KOPT-K1 (cell line): ENCODE results near the gene SHROOM1.
"Not testable (repeated sequence)": the region's sequence is repeated elsewhere in the genome, so short reads cannot be mapped to it uniquely, and the experiment has no call there.

Experiments used
- H3K27ac ChIP-seq: fragments of 200-600 bp; sonication (generic); 2 replicates; pipeline ENCODE4 v1.5.1; 2016; ENCODE audit warnings: antibody characterized with exemption, mild to moderate bottlenecking, low read depth, low read length; ENCODE audit not compliant: poor library complexity, severe bottlenecking
- H3K36me3 ChIP-seq: fragments of 200-600 bp; sonication (generic); 2 replicates; pipeline ENCODE4 v1.5.1; 2017; ENCODE audit warnings: antibody characterized with exemption, mild to moderate bottlenecking, low read length, moderate library complexity; ENCODE audit not compliant: insufficient read depth
- H3K9me3 ChIP-seq: fragments of 200-600 bp; sonication (generic); 2 replicates; pipeline ENCODE4 v1.5.1; 2017; ENCODE audit warnings: antibody characterized with exemption, low read length, mild to moderate bottlenecking; ENCODE audit not compliant: insufficient read depth, poor library complexity, severe bottlenecking

Gene SHROOM1

DNA sequence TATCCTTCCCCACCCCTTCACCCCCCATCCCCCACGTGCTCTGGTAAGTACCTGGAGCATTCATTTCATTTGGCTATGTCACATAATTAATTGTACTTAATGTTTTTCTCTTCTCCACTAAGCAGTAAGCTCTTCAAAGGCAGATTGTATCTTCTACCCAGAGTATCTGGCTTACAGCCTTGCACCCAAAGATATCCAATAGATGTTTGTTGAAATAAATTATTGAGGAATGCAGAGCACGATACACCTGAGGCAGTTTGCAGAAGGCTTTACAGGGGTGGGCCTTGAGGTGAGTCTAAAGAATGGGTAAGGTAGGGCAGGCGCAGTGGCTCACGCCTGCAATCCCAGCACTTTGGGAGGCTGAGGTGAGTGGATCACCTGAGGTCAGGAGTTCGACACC lies 19.8 kb downstream of the SHROOM1 start:
- no peaks in the 10 kb centered on the region for H3K36me3 ChIP-seq
- H3K9me3 ChIP-seq: no peaks in the 10 kb centered on the region
- H3K27ac ChIP-seq: no peak overlapping the region

DNA sequence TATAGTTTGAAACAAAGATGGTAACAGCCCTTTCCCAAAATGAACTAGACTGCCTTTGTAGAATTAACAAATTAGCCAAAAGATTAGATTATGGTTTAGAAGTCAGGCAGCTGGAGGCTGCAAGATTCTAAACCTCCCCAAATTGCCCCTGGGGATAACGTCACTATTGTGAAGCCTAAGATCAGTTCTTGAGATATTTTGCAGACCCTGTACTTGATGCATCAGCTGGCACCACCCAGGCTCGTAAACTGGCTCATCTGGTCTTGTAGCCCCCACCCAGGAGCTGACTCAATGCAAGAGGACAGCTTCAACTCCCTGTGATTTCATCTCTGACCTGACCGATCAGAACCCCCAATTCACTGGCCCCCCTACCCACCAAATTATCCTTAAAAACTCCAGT lies 21.6 kb downstream of the SHROOM1 start:
- no peaks in the 10 kb centered on the region for H3K36me3 ChIP-seq
- H3K9me3 ChIP-seq: no peaks in the 10 kb centered on the region
- no peak overlapping the region for H3K27ac ChIP-seq

DNA sequence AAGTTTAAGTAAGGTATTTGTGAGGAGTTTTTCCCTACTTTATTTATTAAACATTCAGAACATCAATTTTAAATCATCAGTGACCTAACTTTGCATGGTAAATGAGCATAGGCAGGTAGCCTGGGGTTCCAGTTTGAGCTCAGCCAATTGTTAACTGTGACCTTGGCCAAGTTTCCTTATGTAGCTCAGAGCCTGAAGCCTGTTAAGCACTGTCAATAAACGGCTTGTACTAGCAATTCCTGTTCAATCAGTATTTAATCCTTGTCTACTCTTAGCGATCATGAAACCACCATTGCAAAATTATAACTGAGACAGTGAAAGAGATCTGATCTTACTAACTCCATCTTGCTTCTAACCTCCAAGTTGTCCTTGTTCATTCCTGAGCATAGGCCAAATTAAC lies 22.0 kb downstream of the SHROOM1 start:
- no peaks in the 10 kb centered on the region for H3K36me3 ChIP-seq
- H3K9me3 ChIP-seq: no peaks in the 10 kb centered on the region
- no peak overlapping the region for H3K27ac ChIP-seq

DNA sequence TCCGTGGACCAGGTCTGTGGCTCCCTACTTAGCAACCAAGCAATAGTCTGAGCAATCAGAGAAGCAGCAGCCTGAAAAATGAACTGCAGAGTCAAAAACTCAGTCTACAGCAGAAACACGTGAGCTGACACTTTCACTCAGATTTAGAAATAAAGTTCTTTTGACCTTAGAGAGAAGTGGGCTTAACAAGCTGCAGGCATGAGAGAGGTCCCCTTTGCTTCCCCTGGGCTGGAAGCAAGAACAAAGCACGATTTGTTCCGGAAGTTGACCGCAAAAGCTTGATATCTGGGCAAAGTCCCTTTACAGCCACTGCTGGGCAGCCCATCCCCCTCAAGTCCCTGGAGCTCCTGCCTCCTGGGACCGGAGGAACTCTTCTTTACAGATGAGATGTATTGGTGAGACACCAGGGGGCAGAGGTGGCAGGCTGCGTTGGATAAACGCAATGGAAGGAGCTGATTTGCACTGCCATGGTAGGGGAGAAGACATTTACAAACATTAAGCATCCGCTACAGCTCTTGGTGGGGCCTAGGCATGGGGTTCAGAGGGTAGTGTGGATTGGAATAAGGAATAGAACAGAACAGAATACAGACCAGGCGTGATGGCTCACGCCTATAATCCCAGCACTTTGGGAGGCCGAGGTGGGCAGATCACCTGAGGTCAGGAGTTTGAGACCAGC lies 23.1 kb downstream of the SHROOM1 start:
- H3K9me3 ChIP-seq: no peaks in the 10 kb centered on the region
- H3K36me3 ChIP-seq: no peaks in the 10 kb centered on the region
- H3K27ac ChIP-seq: no peak overlapping the region

DNA sequence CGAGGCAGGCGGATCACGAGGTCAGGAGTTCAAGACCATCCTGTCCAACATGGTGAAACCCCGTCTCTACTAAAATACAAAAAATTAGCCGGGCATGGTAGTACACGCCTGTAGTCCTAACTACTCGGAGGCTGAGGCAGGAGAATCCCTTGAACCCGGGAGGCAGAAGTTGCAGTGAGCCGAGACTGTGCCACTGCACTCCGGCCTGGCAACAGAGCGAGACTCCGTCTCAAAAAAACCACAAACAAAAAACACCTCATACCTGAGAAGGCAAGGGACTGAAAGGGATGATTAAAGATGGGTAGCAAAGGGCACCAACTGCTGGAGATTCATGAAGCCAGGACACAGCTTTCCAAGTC lies 23.7 kb downstream of the SHROOM1 start:
- not testable (repeated sequence) for H3K9me3 ChIP-seq, H3K27ac ChIP-seq, H3K36me3 ChIP-seq

DNA sequence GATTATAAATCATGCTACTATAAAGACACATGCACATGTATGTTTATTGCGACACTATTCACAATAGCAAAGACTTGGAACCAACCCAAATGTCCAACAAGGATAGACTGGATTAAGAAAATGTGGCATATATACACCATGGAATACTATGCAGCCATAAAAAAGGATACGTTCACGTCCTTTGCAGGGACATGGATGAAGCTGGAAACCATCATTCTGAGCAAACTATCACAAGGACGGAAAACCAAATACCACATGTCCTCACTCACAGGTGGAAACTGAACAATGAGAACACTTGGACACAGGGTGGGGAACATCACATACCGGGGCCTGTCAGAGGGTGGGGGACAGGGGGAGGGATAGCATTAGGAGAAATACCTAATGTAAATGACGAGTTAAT lies 24.6 kb downstream of the SHROOM1 start:
- H3K36me3 ChIP-seq, H3K9me3 ChIP-seq, H3K27ac ChIP-seq: not testable (repeated sequence)

DNA sequence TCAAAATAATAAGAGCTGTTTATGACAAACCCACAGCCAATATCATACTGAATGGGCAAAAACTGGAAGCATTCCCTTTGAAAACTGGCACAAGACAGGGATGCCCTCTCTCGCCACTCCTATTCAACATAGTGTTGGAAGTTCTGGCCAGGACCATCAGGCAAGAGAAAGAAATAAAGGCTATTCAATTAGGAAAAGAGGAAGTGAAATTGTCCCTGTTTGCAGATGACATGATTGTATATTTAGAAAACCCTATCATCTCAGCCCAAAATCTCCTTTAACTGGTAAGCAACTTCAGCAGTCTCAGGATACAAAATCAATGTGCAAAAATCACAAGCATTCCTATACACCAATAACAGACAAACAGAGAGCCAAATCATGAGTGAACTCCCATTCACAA lies 26.2 kb downstream of the SHROOM1 start:
- H3K27ac ChIP-seq, H3K36me3 ChIP-seq, H3K9me3 ChIP-seq: not testable (repeated sequence)

DNA sequence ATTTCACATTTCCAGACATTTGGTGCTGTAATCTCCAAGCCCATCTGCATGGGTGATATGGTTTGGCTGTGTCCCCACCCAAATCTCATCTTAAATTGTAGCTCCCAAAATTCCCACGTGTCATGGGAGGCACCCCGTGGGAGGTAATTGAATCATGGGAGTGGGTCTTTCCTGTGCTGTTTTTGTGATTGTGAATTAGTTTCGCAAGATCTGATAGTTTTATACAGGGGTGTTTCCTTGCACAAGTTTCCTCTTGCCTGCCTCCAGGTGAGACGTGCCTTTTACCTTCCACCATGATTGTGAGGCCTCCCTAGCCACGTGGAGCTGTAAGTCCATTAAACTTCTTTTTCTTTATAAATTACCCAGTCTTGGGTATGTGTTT lies 27.8 kb downstream of the SHROOM1 start:
- H3K9me3 ChIP-seq, H3K27ac ChIP-seq, H3K36me3 ChIP-seq: not testable (repeated sequence)

DNA sequence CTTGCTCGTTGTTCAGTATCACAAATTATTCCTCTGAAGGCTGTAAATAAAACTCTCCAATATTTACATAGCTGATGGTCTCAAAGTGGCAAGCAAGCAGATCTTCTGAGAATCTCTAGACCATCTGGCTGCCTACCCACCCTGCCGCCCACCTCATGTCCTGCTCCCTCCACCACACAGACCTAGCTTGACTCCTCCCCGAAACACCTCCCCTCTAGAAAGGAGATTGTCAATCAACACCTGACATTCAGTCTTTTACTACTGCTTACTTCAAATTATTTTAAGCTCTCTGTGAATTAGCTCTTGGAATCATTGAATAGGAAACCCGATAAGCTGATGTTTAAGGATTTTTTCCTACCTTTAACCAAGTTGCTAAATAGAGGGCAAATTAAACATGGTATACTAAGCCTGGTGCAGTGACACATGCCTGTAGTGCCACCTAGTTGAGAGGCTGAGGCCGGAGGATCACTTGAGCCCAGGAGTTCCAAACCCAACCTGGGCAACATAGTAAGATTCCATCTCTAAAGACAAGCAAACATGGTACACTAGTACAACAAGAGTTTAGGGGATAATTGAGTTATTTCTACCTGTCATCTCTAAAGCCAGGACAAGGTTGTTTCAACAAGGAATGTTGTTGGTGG lies 28.3 kb downstream of the SHROOM1 start:
- Histone ChIP-seq H3K9me3 (no peaks in the 10 kb centered on the region), H3K27ac (no peak overlapping the region), H3K36me3 (no peaks in the 10 kb centered on the region)

DNA sequence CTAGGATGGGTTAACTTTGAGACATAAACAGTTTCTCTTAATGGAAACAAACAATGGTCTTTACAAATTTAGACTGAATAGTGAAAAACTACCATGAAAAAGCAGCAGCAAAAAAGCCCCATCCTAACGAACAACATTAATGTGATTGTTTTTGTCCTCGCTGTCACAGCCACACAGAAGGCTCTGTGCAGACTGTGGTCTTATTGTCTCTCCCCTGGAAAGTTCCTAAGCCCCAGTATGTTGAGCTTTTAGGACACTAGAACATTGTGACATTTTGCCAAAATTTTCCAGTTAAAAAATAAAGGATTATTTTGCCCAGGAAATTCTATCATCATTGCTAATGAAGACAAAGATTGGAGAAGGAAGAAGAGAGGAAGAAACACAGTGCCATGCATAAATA lies 29.9 kb downstream of the SHROOM1 start:
- no peaks in the 10 kb centered on the region for H3K36me3 ChIP-seq
- no peak overlapping the region for H3K27ac ChIP-seq
- no peaks in the 10 kb centered on the region for H3K9me3 ChIP-seq

DNA sequence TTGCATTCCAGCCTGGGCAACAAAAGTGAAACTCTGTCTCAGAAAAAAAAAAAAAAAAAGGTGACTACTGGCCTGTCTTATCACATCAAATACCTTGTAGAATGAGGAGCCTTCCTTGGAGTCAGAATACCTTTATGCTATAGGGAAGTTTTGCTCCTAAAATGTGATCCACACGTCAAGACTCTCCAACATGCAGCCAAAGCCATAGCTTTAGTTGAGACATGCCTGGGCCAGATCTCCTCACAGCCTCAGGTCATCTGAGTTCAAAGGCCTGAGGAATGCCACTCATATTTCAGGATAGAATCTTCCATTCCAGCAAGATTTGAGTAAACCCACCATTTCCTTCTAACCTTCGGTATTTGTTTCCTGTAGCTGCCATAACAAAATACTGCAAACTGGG lies 31.1 kb downstream of the SHROOM1 start:
- Histone ChIP-seq H3K27ac (no peak overlapping the region), H3K36me3 (no peaks in the 10 kb centered on the region)

DNA sequence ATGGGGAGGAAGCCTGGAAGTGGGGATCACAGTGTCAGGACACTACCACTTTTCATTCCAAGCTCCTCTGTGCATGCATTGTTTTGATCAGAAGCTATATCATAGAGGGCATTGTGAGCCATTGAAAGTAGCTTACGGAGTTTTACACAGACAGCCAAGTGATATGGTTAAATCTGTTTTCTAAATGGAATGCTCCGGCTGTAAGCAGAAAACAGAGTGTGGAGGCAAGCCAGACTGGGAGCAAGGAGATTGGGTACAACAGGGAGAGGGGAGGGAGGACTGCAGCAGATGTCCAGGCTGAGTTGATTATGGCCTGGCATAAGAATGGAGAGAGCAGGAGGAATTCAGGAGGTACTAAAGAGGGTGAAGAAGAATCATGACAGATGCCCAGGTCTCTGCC lies 32.8 kb downstream of the SHROOM1 start:
- H3K27ac ChIP-seq: no peak overlapping the region
- no peaks in the 10 kb centered on the region for H3K36me3 ChIP-seq
- H3K9me3 ChIP-seq: no peaks in the 10 kb centered on the region

More for the DNA sequence above, 31.1 kb downstream of the SHROOM1 start:
- H3K9me3 ChIP-seq: no peaks in the 10 kb centered on the region

DNA sequence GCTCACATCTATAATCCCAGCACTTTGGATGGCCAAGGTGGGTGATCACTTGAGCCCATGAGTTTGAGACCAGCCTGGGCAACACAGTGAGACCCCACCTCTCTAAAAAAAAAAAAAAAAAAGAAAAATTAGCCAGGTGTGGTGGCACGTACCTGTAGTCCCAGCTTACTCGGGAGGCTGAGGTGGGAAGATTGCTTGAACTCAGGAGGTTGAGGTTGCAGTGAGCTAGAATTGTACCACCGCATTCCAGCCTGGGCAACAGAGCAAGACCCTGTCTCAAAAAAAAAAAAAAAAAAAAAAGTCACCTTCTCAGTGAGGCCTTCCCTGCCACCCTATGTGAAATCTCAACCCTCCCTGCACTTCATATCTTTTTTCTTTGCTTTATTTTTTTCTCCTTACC lies 39.4 kb downstream of the SHROOM1 start:
- Histone ChIP-seq H3K9me3 (no peaks in the 10 kb centered on the region), H3K27ac (no peak overlapping the region), H3K36me3 (no peaks in the 10 kb centered on the region)

DNA sequence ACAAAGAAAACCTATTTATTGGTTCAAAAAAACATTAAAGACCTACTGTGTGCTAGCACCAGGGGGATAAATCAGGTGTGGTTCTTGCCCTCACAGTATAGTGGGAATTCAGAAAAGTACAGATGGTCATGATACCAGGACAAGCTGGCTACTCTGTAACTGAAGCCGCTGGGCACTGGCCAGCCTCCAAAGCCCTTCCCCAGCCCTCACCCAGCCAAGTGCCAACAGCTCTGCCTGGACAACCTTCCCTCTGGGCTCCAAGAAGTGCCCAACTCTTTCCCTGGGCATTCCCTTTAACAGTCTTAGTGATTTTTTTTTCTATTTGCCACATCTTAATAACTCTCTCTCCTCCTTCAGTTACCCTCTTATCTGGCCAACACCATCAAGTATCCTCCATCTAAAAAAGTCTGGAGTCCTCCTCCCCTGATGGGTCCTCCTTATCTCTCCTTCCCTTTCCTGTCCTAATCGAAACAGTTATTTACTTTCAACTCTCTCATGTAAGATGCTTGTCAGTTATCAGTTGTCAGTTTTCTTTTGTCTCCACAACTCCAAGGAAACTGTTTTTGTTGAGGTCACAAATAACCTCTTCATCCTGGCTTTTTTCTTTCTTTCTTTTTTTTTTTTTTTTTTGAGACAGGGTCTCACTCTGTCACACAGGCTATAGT lies 40.1 kb downstream of the SHROOM1 start:
- no peaks in the 10 kb centered on the region for H3K36me3 ChIP-seq

DNA sequence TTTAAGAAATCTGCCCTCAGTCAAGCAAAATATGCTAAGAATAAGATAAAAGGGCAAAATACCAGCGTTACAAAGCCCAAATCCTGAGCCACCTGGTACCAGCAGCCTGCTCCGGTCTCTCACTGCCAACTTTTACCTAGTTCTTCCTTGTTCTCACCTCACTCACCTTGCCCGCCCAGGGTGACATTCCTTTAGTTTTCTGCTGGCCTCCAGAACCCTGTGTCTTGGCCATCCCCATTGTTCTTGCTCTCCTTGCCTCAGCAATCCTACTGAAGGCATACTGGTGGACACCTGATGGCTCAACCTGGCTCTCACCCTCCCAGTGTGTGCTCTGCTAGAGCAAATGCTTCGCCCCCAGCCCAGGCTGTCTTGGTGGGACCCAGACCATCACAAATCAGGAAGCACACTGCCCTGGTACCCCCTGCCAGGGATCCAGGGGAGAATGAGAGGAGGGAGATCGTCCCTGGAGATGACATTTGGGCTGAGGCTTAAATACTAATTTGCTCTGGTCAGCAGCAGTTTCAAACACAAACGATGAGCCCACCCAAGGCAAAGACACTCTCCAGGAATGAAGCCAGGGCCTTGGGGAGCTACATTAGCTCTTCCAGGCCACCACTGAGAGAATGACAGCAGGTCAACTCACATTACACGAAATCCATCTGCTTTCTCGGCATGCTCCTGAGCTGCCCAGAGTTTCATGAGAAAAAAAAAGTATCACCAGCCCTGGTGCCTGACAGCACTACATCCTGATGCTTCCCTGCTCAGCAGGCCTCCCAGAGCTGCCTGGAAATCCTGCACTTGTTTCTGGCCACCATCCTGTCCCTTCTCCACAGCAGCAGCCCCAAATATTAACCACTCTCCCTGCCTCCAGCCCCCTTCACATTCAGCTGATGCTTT lies 41.2 kb downstream of the SHROOM1 start:
- Histone ChIP-seq H3K27ac (no peak overlapping the region), H3K9me3 (no peaks in the 10 kb centered on the region), H3K36me3 (no peaks in the 10 kb centered on the region)

More for the DNA sequence above, 40.1 kb downstream of the SHROOM1 start:
- Histone ChIP-seq H3K9me3 (no peaks in the 10 kb centered on the region), H3K27ac (no peak overlapping the region)
